ENCODE data around the gene TPRA1. TPM values are rescaled to one million over a fixed set of nuclear protein-coding genes. Genes with fewer than 3 reads are reported as not detected.

The TPRA1 gene
- total and polyA plus RNA-seq, 9 of the 15 experiments (the other 6 are each of a cell fraction or from before 2014, with no cell fraction given), result 0.66 to 21.5 (median 11.1) TPM

DNA sequence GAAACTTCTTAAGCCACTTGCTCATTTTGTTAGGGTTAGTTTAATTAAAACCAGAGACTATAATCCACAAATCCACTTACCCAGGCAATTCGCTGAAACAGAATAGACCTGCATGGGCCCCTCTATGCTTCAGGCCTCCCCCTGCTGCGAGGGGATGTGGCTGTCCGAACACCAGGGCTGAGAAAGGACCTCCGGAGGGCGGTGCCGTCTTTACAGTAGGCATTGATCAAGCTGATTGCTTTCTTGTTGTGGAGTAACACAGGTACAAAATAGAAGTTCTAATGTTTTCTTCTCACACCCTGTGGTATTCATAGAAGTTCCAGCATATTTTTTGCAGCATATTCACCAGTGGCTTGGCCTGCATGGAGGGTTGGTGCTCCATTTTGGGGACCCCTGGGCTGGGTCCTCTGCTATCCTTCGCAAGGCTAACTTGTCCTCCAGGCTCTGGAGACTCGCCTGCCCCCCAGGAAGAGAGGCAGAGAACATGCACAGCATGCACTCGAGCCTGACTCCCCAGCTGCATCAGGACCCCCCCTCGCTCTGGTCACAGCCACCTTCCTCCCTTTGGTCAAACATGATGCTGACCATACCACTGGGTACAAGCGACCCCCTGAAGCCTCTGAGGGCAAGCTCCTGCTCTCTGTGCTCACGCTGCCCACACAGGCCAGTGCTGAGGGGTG lies 55.3 kb downstream of the TPRA1 start:
- Histone ChIP-seq H3K4me1 (replicated peaks in 1 of 2; ENCODE audit: control insufficient read depth in 2 of 2, insufficient read depth in 2 of 2, low read length in 2 of 2) (no peaks in the 10 kb centered on the region), H3K79me2 (ENCODE audit: control insufficient read depth, insufficient read depth, low read length) (no peaks in the 10 kb centered on the region), H4K20me1 (replicated peaks; ENCODE audit: control insufficient read depth, insufficient read depth, low read length) (no peaks in the 10 kb centered on the region), H3K4me3 (no peak overlapping the region), H2AFZ (ENCODE audit: low read depth, low read length) (no peak overlapping the region), H3K27ac (ENCODE audit: extremely low read depth, low read depth, low read length) (no peak overlapping the region), H3K4me2 (ENCODE audit: insufficient read depth, low read length) (no peak overlapping the region), H3K9ac (ENCODE audit: insufficient read depth in 1 of 2, low read depth in 2 of 2, low read length in 2 of 2) (no peak overlapping the region), H3K9me3 (replicated peaks; ENCODE audit: control insufficient read depth, insufficient read depth, low read depth, low read length) (no peaks in the 10 kb centered on the region), H3K36me3 (ENCODE audit: control insufficient read depth, insufficient read depth, low read length) (no peaks in the 10 kb centered on the region), H3K27me3 (ENCODE audit: control insufficient read depth in 2 of 2, insufficient read depth in 2 of 2, low read length in 2 of 2) (peaks cover 3 to 41% of the 10 kb centered on the region in 2 experiments; a peak in 3 of 5 replicates), H3K9me1 (ENCODE audit: control insufficient read depth, insufficient read depth, low read length) (no peaks in the 10 kb centered on the region)
- TF ChIP-seq MBD2 (IDR thresholded peaks at IDR 0.05; ENCODE audit: borderline replicate concordance, low read depth) (no peak), CTBP1 (IDR thresholded peaks at IDR 0.05; ENCODE audit: borderline replicate concordance) (no peak), RHOXF2B (CRISPR knock-in tag; conservative IDR thresholded peaks at IDR 0.05) (no peak), FOXJ2 (tag; IDR thresholded peaks at IDR 0.05) (no peak), SMAD4 (CRISPR knock-in tag; conservative IDR thresholded peaks at IDR 0.05) (no peak), SMARCA4 (IDR thresholded peaks at IDR 0.05) (no peak), ASH1L (IDR thresholded peaks at IDR 0.05; ENCODE audit: borderline replicate concordance, low read depth, partially characterized antibody) (no peak), ZNF133 (CRISPR knock-in tag; IDR thresholded peaks at IDR 0.05) (no peak), PML (IDR thresholded peaks at IDR 0.05; ENCODE audit: low read length) (no peak), GTF2A2 (tag; IDR thresholded peaks at IDR 0.05) (no peak), CCNT2 (IDR thresholded peaks at IDR 0.05; ENCODE audit: borderline replicate concordance, extremely low read depth, insufficient read length, low read depth, low read length) (no peak), ZNF431 (CRISPR knock-in tag; IDR thresholded peaks at IDR 0.05) (no peak), HDAC1 (IDR thresholded peaks at IDR 0.05) (no peak), KAT2B (IDR thresholded peaks at IDR 0.05; ENCODE audit: low read depth, low read length) (no peak)
- TF ChIP-seq, protein P1, sequence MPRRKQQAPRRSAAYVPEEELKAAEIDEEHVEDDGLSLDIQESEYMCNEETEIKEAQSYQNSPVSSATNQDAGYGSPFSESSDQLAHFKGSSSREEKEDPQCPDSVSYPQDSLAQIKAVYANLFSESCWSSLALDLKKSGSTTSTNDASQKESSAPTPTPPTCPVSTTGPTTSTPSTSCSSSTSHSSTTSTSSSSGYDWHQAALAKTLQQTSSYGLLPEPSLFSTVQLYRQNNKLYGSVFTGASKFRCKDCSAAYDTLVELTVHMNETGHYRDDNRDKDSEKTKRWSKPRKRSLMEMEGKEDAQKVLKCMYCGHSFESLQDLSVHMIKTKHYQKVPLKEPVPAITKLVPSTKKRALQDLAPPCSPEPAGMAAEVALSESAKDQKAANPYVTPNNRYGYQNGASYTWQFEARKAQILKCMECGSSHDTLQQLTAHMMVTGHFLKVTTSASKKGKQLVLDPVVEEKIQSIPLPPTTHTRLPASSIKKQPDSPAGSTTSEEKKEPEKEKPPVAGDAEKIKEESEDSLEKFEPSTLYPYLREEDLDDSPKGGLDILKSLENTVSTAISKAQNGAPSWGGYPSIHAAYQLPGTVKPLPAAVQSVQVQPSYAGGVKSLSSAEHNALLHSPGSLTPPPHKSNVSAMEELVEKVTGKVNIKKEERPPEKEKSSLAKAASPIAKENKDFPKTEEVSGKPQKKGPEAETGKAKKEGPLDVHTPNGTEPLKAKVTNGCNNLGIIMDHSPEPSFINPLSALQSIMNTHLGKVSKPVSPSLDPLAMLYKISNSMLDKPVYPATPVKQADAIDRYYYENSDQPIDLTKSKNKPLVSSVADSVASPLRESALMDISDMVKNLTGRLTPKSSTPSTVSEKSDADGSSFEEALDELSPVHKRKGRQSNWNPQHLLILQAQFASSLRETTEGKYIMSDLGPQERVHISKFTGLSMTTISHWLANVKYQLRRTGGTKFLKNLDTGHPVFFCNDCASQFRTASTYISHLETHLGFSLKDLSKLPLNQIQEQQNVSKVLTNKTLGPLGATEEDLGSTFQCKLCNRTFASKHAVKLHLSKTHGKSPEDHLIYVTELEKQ (CRISPR knock-in tag; IDR thresholded peaks at IDR 0.05), result no peak
- WGBS (ENCODE audit: insufficient coverage, low coverage, missing lambda C conversion rate), result 4% methylated on average over 12 of the region's 12 CpGs
- DNase-seq (ENCODE audit: extremely low read depth in 1 of 4, low spot score in 3 of 4) (no peak), ATAC-seq (no peak), FAIRE-seq (no peak)
- ChIA-PET CTCF (ENCODE audit: low intra/inter-chr PET ratio) (no interaction called here), POLR2A (no interaction called here)
- no TSS peak for BruUV-seq (replicated peaks)
- in situ Hi-C loops (cut with MboI) (no loop called here), intact Hi-C loops (cut with micrococcal nuclease) (no loop called here)
